ENCODE measurements around the gene AKAP6.

AKAP6 gene

GRCh38 chr14:32312010-32312331, 17.1 kb upstream of the AKAP6 start:
- no peak overlapping the region for H3K4me3 Mint-ChIP-seq
- H3K36me3 Mint-ChIP-seq (ENCODE audit: insufficient read depth): no peaks in the 10 kb centered on the region
- no peaks in the 10 kb centered on the region for H3K4me1 Mint-ChIP-seq
- H3K9me3 Mint-ChIP-seq: no peaks in the 10 kb centered on the region
- DNase-seq (ENCODE audit: low spot score in 2 of 2): no peak
- H3K27ac Mint-ChIP-seq (ENCODE audit: low read depth): no peak overlapping the region
- H3K27me3 Mint-ChIP-seq: peaks cover 17% of the 10 kb centered on the region
- no peak for ATAC-seq (replicated peaks; ENCODE audit: extremely low read depth, poor library complexity, severe bottlenecking)

GRCh38 chr14:32313844-32314376, 15.2 kb upstream of the AKAP6 start:
- H3K4me3 Mint-ChIP-seq: no peak overlapping the region
- H3K9me3 Mint-ChIP-seq: no peaks in the 10 kb centered on the region
- ATAC-seq (replicated peaks; ENCODE audit: extremely low read depth, poor library complexity, severe bottlenecking): no peak
- no peaks in the 10 kb centered on the region for H3K4me1 Mint-ChIP-seq
- H3K27ac Mint-ChIP-seq (ENCODE audit: low read depth): no peak overlapping the region
- H3K27me3 Mint-ChIP-seq: peaks cover 29% of the 10 kb centered on the region
- no peak for DNase-seq (ENCODE audit: low spot score in 2 of 2)
- no peaks in the 10 kb centered on the region for H3K36me3 Mint-ChIP-seq (ENCODE audit: insufficient read depth)

- no peak overlapping the region for H3K4me3 Mint-ChIP-seq
- no peak for DNase-seq (ENCODE audit: low spot score in 2 of 2)
- H3K27me3 Mint-ChIP-seq: peaks cover 22% of the 10 kb centered on the region
- no peak overlapping the region for H3K27ac Mint-ChIP-seq (ENCODE audit: low read depth)
- no peaks in the 10 kb centered on the region for H3K9me3 Mint-ChIP-seq
- H3K36me3 Mint-ChIP-seq (ENCODE audit: insufficient read depth): no peaks in the 10 kb centered on the region
- ATAC-seq (replicated peaks; ENCODE audit: extremely low read depth, poor library complexity, severe bottlenecking): no peak
- no peaks in the 10 kb centered on the region for H3K4me1 Mint-ChIP-seq
These were observed 10.9 kb upstream of the AKAP6 start for GRCh38 chr14:32318087-32318795.

- DNase-seq (ENCODE audit: low spot score in 2 of 2) (no peak), ATAC-seq (replicated peaks; ENCODE audit: extremely low read depth, poor library complexity, severe bottlenecking) (no peak)
- Mint-ChIP-seq H3K4me3 (no peak overlapping the region), H3K36me3 (ENCODE audit: insufficient read depth) (no peaks in the 10 kb centered on the region), H3K27me3 (peaks cover 22% of the 10 kb centered on the region), H3K4me1 (no peaks in the 10 kb centered on the region), H3K9me3 (no peaks in the 10 kb centered on the region), H3K27ac (ENCODE audit: low read depth) (no peak overlapping the region)
These were observed 9.6 kb upstream of the AKAP6 start for GRCh38 chr14:32319368-32320049.

GRCh38 chr14:32324601-32325000, 4.5 kb upstream of the AKAP6 start:
- peaks cover 9% of the 10 kb centered on the region for H3K9me3 Mint-ChIP-seq
- no peaks in the 10 kb centered on the region for H3K4me1 Mint-ChIP-seq
- H3K27me3 Mint-ChIP-seq: peaks cover 11% of the 10 kb centered on the region
- no peak for DNase-seq (ENCODE audit: low spot score in 2 of 2)
- H3K4me3 Mint-ChIP-seq: no peak overlapping the region
- ATAC-seq (replicated peaks; ENCODE audit: extremely low read depth, poor library complexity, severe bottlenecking): no peak
- H3K27ac Mint-ChIP-seq (ENCODE audit: low read depth): no peak overlapping the region
- no peaks in the 10 kb centered on the region for H3K36me3 Mint-ChIP-seq (ENCODE audit: insufficient read depth)

GRCh38 chr14:32327255-32327961, 1.7 kb upstream of the AKAP6 start:
- Mint-ChIP-seq H3K27me3 (no peaks in the 10 kb centered on the region), H3K4me3 (no peak overlapping the region), H3K27ac (ENCODE audit: low read depth) (no peak overlapping the region), H3K4me1 (no peaks in the 10 kb centered on the region), H3K9me3 (peaks cover 9% of the 10 kb centered on the region), H3K36me3 (ENCODE audit: insufficient read depth) (no peaks in the 10 kb centered on the region)
- no peak for DNase-seq (ENCODE audit: low spot score in 2 of 2)
- no peak for ATAC-seq (replicated peaks; ENCODE audit: extremely low read depth, poor library complexity, severe bottlenecking)

- Mint-ChIP-seq H3K27me3 (no peaks in the 10 kb centered on the region), H3K27ac (ENCODE audit: low read depth) (no peak overlapping the region), H3K9me3 (peaks cover 9% of the 10 kb centered on the region), H3K4me3 (no peak overlapping the region), H3K36me3 (ENCODE audit: insufficient read depth) (no peaks in the 10 kb centered on the region), H3K4me1 (no peaks in the 10 kb centered on the region)
- no peak for ATAC-seq (replicated peaks; ENCODE audit: extremely low read depth, poor library complexity, severe bottlenecking)
- no peak for DNase-seq (ENCODE audit: low spot score in 2 of 2)
These were observed 690 bp downstream of the AKAP6 start for GRCh38 chr14:32329690-32330285.

GRCh38 chr14:32330351-32331111, 1.4 kb downstream of the AKAP6 start:
- Mint-ChIP-seq H3K36me3 (ENCODE audit: insufficient read depth) (no peaks in the 10 kb centered on the region), H3K9me3 (peaks cover 9% of the 10 kb centered on the region), H3K4me1 (no peaks in the 10 kb centered on the region), H3K27ac (ENCODE audit: low read depth) (no peak overlapping the region), H3K4me3 (no peak overlapping the region), H3K27me3 (no peaks in the 10 kb centered on the region)
- DNase-seq (ENCODE audit: low spot score in 2 of 2) (no peak), ATAC-seq (replicated peaks; ENCODE audit: extremely low read depth, poor library complexity, severe bottlenecking) (no peak)

- ATAC-seq (replicated peaks; ENCODE audit: extremely low read depth, poor library complexity, severe bottlenecking): no peak
- Mint-ChIP-seq H3K36me3 (ENCODE audit: insufficient read depth) (no peaks in the 10 kb centered on the region), H3K27me3 (no peaks in the 10 kb centered on the region)
These were observed 2.1 kb downstream of the AKAP6 start for GRCh38 chr14:32331206-32331605.

GRCh38 chr14:32332415-32333316, 3.6 kb downstream of the AKAP6 start:
- Mint-ChIP-seq H3K9me3 (no peaks in the 10 kb centered on the region), H3K4me3 (no peak overlapping the region), H3K36me3 (ENCODE audit: insufficient read depth) (no peaks in the 10 kb centered on the region), H3K27me3 (no peaks in the 10 kb centered on the region), H3K27ac (ENCODE audit: low read depth) (no peak overlapping the region), H3K4me1 (no peaks in the 10 kb centered on the region)
- ATAC-seq (replicated peaks; ENCODE audit: extremely low read depth, poor library complexity, severe bottlenecking): no peak
- no peak for DNase-seq (ENCODE audit: low spot score in 2 of 2)

More at GRCh38 chr14:32331206-32331605, 2.1 kb downstream of the AKAP6 start:
- Mint-ChIP-seq H3K27ac (ENCODE audit: low read depth) (no peak overlapping the region), H3K9me3 (peaks cover 3% of the 10 kb centered on the region), H3K4me1 (no peaks in the 10 kb centered on the region), H3K4me3 (no peak overlapping the region)
- DNase-seq (ENCODE audit: low spot score in 2 of 2): no peak

- ATAC-seq (replicated peaks; ENCODE audit: extremely low read depth, poor library complexity, severe bottlenecking) (no peak), DNase-seq (ENCODE audit: low spot score in 2 of 2) (no peak)
- Mint-ChIP-seq H3K4me1 (no peaks in the 10 kb centered on the region), H3K27ac (ENCODE audit: low read depth) (no peak overlapping the region), H3K9me3 (no peaks in the 10 kb centered on the region), H3K36me3 (ENCODE audit: insufficient read depth) (no peaks in the 10 kb centered on the region), H3K4me3 (no peak overlapping the region), H3K27me3 (no peaks in the 10 kb centered on the region)
These were observed 7.6 kb downstream of the AKAP6 start for GRCh38 chr14:32336702-32337101.
